ENCODE results near the gene MNAT1.

The MNAT1 gene

GRCh38 chr14:60998617-60999016, 264.1 kb downstream of the MNAT1 start:
- DNase-seq, result no peak
- Histone ChIP-seq H3K27ac (no peak overlapping the region), H3K27me3 (replicated peaks) (no peaks in the 10 kb centered on the region), H3K4me3 (ENCODE audit: low read depth, low read length) (no peak overlapping the region), H3K36me3 (replicated peaks) (peaks cover 5% of the 10 kb centered on the region)
- in situ Hi-C loops (cut with HindIII; ENCODE audit: low pct_ligation_motif_present, low sequenced_read_pairs), result no loop called here
- no peak for TF ChIP-seq CTCF (IDR thresholded peaks at IDR 0.05; ENCODE audit: low read depth, low read length, missing control alignments)

GRCh38 chr14:60999536-60999935, 265.0 kb downstream of the MNAT1 start:
- Histone ChIP-seq H3K27me3 (replicated peaks) (no peaks in the 10 kb centered on the region), H3K36me3 (replicated peaks) (peaks cover 2% of the 10 kb centered on the region), H3K27ac (no peak overlapping the region), H3K4me3 (ENCODE audit: low read depth, low read length) (no peak overlapping the region)
- no peak for TF ChIP-seq CTCF (IDR thresholded peaks at IDR 0.05; ENCODE audit: low read depth, low read length, missing control alignments)
- in situ Hi-C loops (cut with HindIII; ENCODE audit: low pct_ligation_motif_present, low sequenced_read_pairs), result no loop called here
- no peak for DNase-seq

- TF ChIP-seq CTCF (IDR thresholded peaks at IDR 0.05; ENCODE audit: low read depth, low read length, missing control alignments), result no peak
- no peak for DNase-seq
- H3K27ac ChIP-seq, result no peak overlapping the region
- in situ Hi-C loops (cut with HindIII; ENCODE audit: low pct_ligation_motif_present, low sequenced_read_pairs), result no loop called here
- peaks cover 2% of the 10 kb centered on the region for H3K36me3 ChIP-seq (replicated peaks)
- no peaks in the 10 kb centered on the region for H3K27me3 ChIP-seq (replicated peaks)
- H3K4me3 ChIP-seq (ENCODE audit: low read depth, low read length), result no peak overlapping the region
Measured at GRCh38 chr14:61003571-61003970, 269.0 kb downstream of the MNAT1 start.

- DNase-seq, result no peak
- in situ Hi-C loops (cut with HindIII; ENCODE audit: low pct_ligation_motif_present, low sequenced_read_pairs), result no loop called here
- Histone ChIP-seq H3K4me3 (ENCODE audit: low read depth, low read length) (no peak overlapping the region), H3K27me3 (replicated peaks) (no peaks in the 10 kb centered on the region), H3K36me3 (replicated peaks) (no peaks in the 10 kb centered on the region), H3K27ac (no peak overlapping the region)
- TF ChIP-seq CTCF (IDR thresholded peaks at IDR 0.05; ENCODE audit: low read depth, low read length, missing control alignments), result no peak
Measured at GRCh38 chr14:61019537-61019936, 285.0 kb downstream of the MNAT1 start.

All from brain microvascular endothelial cell (primary cell).